ENCODE data around the gene CACNA1B. TPM values are rescaled to one million over a fixed set of nuclear protein-coding genes. Genes with fewer than 3 reads are reported as not detected.
"Not testable (repeated sequence)": the region's sequence is repeated elsewhere in the genome, so short reads cannot be mapped to it uniquely, and the experiment has no call there.

The CACNA1B gene
- total RNA-seq, 1 donor from 2014 or later, result 3.1 TPM

- not testable (repeated sequence) for H3K4me3 Mint-ChIP-seq; H3K27ac Mint-ChIP-seq (ENCODE audit: unreplicated experiment); H3K4me1 Mint-ChIP-seq; H3K27me3 Mint-ChIP-seq (ENCODE audit: low read depth); H3K9me3 Mint-ChIP-seq; H3K36me3 Mint-ChIP-seq (ENCODE audit: low read depth); DNase-seq (ENCODE audit: low read depth, low spot score)
- TF ChIP-seq CTCF (conservative IDR thresholded peaks at IDR 0.05), result peak; percentile 30
Observed at GRCh38 chr9:138126090-138126857, 248.7 kb downstream of the CACNA1B start.

GRCh38 chr9:138126858-138127584, 249.4 kb downstream of the CACNA1B start:
- not testable (repeated sequence) for H3K4me3 Mint-ChIP-seq; H3K4me1 Mint-ChIP-seq; H3K27ac Mint-ChIP-seq (ENCODE audit: unreplicated experiment); H3K9me3 Mint-ChIP-seq; H3K27me3 Mint-ChIP-seq (ENCODE audit: low read depth); DNase-seq (ENCODE audit: low read depth, low spot score); H3K36me3 Mint-ChIP-seq (ENCODE audit: low read depth)

GRCh38 chr9:138128027-138128426, 250.4 kb downstream of the CACNA1B start:
- not testable (repeated sequence) for DNase-seq (ENCODE audit: low read depth, low spot score); H3K27ac Mint-ChIP-seq (ENCODE audit: unreplicated experiment); H3K4me3 Mint-ChIP-seq; H3K36me3 Mint-ChIP-seq (ENCODE audit: low read depth); H3K27me3 Mint-ChIP-seq (ENCODE audit: low read depth); H3K4me1 Mint-ChIP-seq; H3K9me3 Mint-ChIP-seq

GRCh38 chr9:138129318-138129717, 251.7 kb downstream of the CACNA1B start:
- H3K4me1 Mint-ChIP-seq; H3K27ac Mint-ChIP-seq (ENCODE audit: unreplicated experiment); H3K36me3 Mint-ChIP-seq (ENCODE audit: low read depth); H3K9me3 Mint-ChIP-seq; DNase-seq (ENCODE audit: low read depth, low spot score); H3K27me3 Mint-ChIP-seq (ENCODE audit: low read depth); H3K4me3 Mint-ChIP-seq: not testable (repeated sequence)

GRCh38 chr9:138132946-138133705, 255.5 kb downstream of the CACNA1B start:
- H3K27ac Mint-ChIP-seq (ENCODE audit: unreplicated experiment); H3K9me3 Mint-ChIP-seq; DNase-seq (ENCODE audit: low read depth, low spot score); H3K4me3 Mint-ChIP-seq; H3K27me3 Mint-ChIP-seq (ENCODE audit: low read depth); H3K36me3 Mint-ChIP-seq (ENCODE audit: low read depth); H3K4me1 Mint-ChIP-seq: not testable (repeated sequence)

GRCh38 chr9:138134581-138134980, 257.0 kb downstream of the CACNA1B start:
- not testable (repeated sequence) for H3K27me3 Mint-ChIP-seq (ENCODE audit: low read depth); DNase-seq (ENCODE audit: low read depth, low spot score); H3K36me3 Mint-ChIP-seq (ENCODE audit: low read depth); H3K9me3 Mint-ChIP-seq; H3K27ac Mint-ChIP-seq (ENCODE audit: unreplicated experiment); H3K4me3 Mint-ChIP-seq; H3K4me1 Mint-ChIP-seq

GRCh38 chr9:138139096-138139495, 261.5 kb downstream of the CACNA1B start:
- not testable (repeated sequence) for DNase-seq (ENCODE audit: low read depth, low spot score); H3K36me3 Mint-ChIP-seq (ENCODE audit: low read depth); H3K4me3 Mint-ChIP-seq; H3K9me3 Mint-ChIP-seq; H3K27me3 Mint-ChIP-seq (ENCODE audit: low read depth); H3K27ac Mint-ChIP-seq (ENCODE audit: unreplicated experiment); H3K4me1 Mint-ChIP-seq

GRCh38 chr9:138140980-138141379, 263.4 kb downstream of the CACNA1B start:
- not testable (repeated sequence) for H3K4me1 Mint-ChIP-seq; H3K9me3 Mint-ChIP-seq; H3K27ac Mint-ChIP-seq (ENCODE audit: unreplicated experiment); H3K27me3 Mint-ChIP-seq (ENCODE audit: low read depth); H3K36me3 Mint-ChIP-seq (ENCODE audit: low read depth); DNase-seq (ENCODE audit: low read depth, low spot score); H3K4me3 Mint-ChIP-seq

- not testable (repeated sequence) for DNase-seq (ENCODE audit: low read depth, low spot score); H3K4me3 Mint-ChIP-seq; H3K4me1 Mint-ChIP-seq; H3K9me3 Mint-ChIP-seq; H3K36me3 Mint-ChIP-seq (ENCODE audit: low read depth); H3K27ac Mint-ChIP-seq (ENCODE audit: unreplicated experiment); H3K27me3 Mint-ChIP-seq (ENCODE audit: low read depth)
Observed at GRCh38 chr9:138142528-138143244, 265.1 kb downstream of the CACNA1B start.

GRCh38 chr9:138143491-138143890, 265.9 kb downstream of the CACNA1B start:
- not testable (repeated sequence) for H3K4me1 Mint-ChIP-seq; H3K27ac Mint-ChIP-seq (ENCODE audit: unreplicated experiment); H3K36me3 Mint-ChIP-seq (ENCODE audit: low read depth); H3K4me3 Mint-ChIP-seq; DNase-seq (ENCODE audit: low read depth, low spot score); H3K9me3 Mint-ChIP-seq; H3K27me3 Mint-ChIP-seq (ENCODE audit: low read depth)

Measured in neural crest cell (in vitro differentiated cells).